GM10248 (cell line): ENCODE measurements around the gene MRGPRD.
"Not testable (repeated sequence)": the region's sequence is repeated elsewhere in the genome, so short reads cannot be mapped to it uniquely, and the experiment has no call there.

Experiments used
- CTCF ChIA-PET: fragments of 300-600 bp; sonication (Branson Sonifier 250); formaldehyde crosslinking; extraction: SDS; loops from one replicate; lab custom pipeline; 2021; ENCODE audit warnings: antibody characterized with exemption; lab: Yijun Ruan, JAX
- POLR2A ChIA-PET: fragments of 350-650 bp; sonication (Branson Sonifier 250); formaldehyde crosslinking; extraction: SDS; loops from one replicate; lab custom pipeline; 2020; ENCODE audit warnings: antibody characterized with exemption; lab: Yijun Ruan, JAX
- DNase-seq: peaks from one replicate; pipeline ENCODE4 v3.0.0; 2012; ENCODE audit errors: extremely low spot score
- CTCF ChIP-seq: IDR thresholded peaks from 2 replicates; pipeline ENCODE4 v1.5.1; 2012; ENCODE audit warnings: mild to moderate bottlenecking, low read depth; ENCODE audit errors: extremely low read depth, missing control alignments, control extremely low read depth

Gene MRGPRD

GRCh38 chr11:69002570-69003231 lies 21.9 kb upstream of the MRGPRD start:
- no peak for DNase-seq
- no peak for TF ChIP-seq CTCF
- ChIA-PET CTCF (no interaction called here), POLR2A (no interaction called here)

DNA sequence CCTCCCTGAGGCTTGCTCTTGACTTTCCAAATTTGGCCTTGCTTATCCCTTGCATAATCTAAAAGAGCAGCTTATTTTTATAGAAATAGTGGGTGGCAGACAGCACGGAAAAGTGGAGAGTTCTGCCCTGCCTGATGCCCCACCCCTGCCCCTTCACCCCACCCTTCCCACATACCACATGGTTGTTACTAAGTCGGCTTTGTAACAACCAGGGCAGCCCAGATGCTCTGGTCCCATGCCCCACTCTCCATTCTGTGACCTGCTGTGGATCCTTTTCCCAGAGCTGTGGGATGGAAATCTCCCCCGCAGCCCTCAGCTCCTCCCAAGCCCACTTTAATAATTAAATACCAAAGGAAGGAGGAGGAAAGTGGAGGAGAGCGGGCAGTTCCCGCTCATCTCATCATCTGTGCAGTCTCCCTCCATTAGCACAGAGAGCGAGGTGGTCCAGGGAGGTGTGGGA lies 21.4 kb upstream of the MRGPRD start:
- ChIA-PET POLR2A (no interaction called here), CTCF (no interaction called here)
- DNase-seq: no peak
- TF ChIP-seq CTCF: no peak

DNA sequence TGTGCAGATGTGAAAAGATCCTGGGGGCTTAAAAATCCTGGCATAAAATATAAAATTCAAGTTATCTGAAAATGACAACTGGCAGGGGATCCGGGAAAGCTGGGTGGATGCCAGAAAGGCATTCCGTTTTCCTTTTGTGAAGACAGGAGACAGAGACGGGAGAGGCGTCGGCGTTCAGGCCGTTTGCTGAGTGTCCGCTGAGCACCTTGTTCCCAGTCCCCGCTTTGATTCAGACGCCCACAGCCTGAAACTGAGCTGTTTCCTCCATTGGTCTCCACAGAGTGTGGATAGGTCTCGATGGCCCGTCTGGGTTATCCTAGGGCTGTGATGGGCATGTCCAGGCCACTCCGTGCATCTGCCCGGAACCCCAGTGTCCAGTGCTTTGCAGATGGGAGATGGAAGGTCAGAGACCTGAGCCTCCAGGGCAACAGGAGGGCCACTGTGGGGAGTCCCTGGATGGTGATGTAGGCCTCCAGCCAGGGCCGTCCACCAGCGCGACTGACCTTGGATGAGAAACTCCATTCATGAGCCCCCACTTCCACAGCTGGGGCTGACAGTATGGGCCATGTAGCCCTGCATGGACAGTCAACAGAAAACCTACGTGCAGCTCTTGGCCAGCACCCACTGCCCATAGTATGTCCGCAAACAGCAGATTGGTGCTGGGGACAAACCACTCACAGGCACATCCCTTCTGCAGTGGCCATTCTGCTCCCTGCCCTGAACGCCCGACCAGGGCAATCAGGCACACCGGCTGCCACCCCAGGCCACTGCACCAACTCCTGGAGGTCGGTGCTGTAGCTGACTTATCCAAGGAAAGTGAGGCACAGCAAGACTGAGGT lies 20.7 kb upstream of the MRGPRD start:
- CTCF ChIA-PET: interaction anchor here (1.2 kb wide), 1 partner anchor 86 kb away, joined by 3 read pairs; no protein-coding TSS in a partner anchor
- DNase-seq: no peak
- no peak for TF ChIP-seq CTCF
- POLR2A ChIA-PET: no interaction called here

DNA sequence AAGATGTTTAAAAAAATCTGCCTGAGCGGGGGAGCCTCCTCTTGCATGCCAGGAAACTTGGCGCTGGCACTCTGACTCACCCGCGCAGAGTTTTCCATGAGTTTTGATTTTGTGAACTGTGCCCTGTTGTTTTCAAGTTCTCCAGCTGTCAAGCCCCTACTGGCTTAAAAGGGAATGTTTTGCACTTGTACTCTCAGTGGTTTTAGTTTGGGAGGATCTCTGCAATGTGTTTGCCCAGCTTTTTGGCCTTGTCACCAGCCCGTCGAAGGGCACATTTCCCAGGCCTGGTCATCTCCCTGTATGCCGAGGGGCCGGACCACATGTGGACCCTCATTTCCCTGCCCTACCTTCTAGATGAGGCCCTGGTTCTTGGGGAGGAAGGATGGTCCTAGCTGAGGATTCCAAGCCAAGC lies 20.1 kb upstream of the MRGPRD start:
- DNase-seq: no peak
- ChIA-PET POLR2A (no interaction called here), CTCF (interaction anchor here (1.2 kb wide), 1 partner anchor 87 kb away, joined by 3 read pairs; no protein-coding TSS in a partner anchor)
- TF ChIP-seq CTCF: no peak

GRCh38 chr11:69000391-69000790 lies 19.6 kb upstream of the MRGPRD start:
- POLR2A ChIA-PET: no interaction called here
- no peak for TF ChIP-seq CTCF
- CTCF ChIA-PET: interaction anchor here (1.2 kb wide), 1 partner anchor 87 kb away, joined by 3 read pairs; no protein-coding TSS in a partner anchor

DNA sequence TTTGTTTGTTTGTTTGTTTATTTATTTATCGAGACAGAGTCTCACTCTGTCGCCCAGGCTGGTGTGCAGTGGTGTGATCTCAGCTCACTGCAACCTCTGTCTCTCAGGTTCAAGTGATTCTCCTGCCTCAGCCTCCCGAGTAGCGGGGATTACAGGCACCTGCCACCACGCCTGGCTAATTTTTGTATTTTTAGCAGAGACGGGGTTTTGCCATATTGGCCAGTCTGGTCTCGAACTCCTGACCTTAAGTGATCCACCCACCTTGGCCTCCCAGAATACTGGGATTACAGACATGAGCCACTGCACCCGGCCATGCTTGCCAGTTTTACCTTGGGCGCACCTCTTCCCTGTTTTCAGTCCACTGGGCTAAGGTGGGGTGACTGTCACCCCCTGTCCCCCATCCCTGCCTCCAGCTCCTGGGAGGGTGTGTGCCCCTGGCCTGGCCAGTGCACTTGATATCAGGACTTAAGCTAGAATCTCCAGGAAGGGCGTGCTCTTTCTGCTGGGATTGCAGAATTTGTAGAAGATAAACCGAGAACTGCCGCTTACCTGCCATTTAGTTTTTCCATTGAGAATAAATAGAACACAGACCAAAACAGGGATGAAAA lies 19.1 kb upstream of the MRGPRD start:
- DNase-seq, POLR2A ChIA-PET, CTCF ChIA-PET: not testable (repeated sequence)

More at GRCh38 chr11:69000391-69000790, 19.6 kb upstream of the MRGPRD start:
- DNase-seq: no peak
